Measurements from ENCODE around the gene HK1.

Gene HK1

GRCh38 chr10:69402386-69402785 lies 124.1 kb downstream of the HK1 start:
- ATAC-seq: no peak
- TF ChIP-seq PPARA (CRISPR knock-in tag; IDR thresholded peaks at IDR 0.05; ENCODE audit: borderline replicate concordance) (no peak), POU6F1 (CRISPR knock-in tag; IDR thresholded peaks at IDR 0.05; ENCODE audit: borderline replicate concordance, low read depth) (no peak), OSR1 (CRISPR knock-in tag; IDR thresholded peaks at IDR 0.05) (no peak), ZFP30 (CRISPR knock-in tag; IDR thresholded peaks at IDR 0.05) (no peak)
- TF ChIP-seq, protein P1, sequence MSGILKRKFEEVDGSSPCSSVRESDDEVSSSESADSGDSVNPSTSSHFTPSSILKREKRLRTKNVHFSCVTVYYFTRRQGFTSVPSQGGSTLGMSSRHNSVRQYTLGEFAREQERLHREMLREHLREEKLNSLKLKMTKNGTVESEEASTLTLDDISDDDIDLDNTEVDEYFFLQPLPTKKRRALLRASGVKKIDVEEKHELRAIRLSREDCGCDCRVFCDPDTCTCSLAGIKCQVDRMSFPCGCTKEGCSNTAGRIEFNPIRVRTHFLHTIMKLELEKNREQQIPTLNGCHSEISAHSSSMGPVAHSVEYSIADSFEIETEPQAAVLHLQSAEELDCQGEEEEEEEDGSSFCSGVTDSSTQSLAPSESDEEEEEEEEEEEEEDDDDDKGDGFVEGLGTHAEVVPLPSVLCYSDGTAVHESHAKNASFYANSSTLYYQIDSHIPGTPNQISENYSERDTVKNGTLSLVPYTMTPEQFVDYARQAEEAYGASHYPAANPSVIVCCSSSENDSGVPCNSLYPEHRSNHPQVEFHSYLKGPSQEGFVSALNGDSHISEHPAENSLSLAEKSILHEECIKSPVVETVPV (CRISPR knock-in tag; IDR thresholded peaks at IDR 0.05): no peak

DNA sequence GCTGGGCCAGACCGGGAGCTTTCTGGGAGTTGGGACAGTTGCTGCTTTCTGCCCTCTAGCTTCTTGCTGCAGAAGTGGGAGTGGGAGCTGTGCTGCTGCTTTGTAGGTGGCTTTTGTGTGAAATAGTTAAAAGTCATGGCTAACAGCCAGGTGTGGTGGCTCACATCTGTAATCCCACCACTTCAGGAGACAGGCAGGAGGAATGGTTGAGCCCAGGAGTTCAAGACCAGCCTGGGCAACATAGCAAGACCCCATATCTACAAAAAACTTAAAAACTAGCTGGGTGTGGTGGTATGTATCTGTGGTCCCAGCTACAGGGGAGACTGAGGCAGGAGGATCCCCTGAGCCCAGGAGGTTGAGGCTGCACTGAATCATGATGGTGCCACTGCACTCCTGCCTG lies 124.8 kb downstream of the HK1 start:
- no peak for ATAC-seq
- TF ChIP-seq SNAI2 (CRISPR knock-in tag; IDR thresholded peaks at IDR 0.05) (no peak), ISL1 (CRISPR knock-in tag; IDR thresholded peaks at IDR 0.05) (no peak), TCF4 (CRISPR knock-in tag; IDR thresholded peaks at IDR 0.05; ENCODE audit: borderline replicate concordance) (no peak), TSHZ2 (CRISPR knock-in tag; IDR thresholded peaks at IDR 0.05) (no peak), ZNF70 (CRISPR knock-in tag; IDR thresholded peaks at IDR 0.05) (no peak), RARB (CRISPR knock-in tag; IDR thresholded peaks at IDR 0.05) (no peak)
- TF ChIP-seq, protein P1 (CRISPR knock-in tag; IDR thresholded peaks at IDR 0.05): no peak
- TF ChIP-seq, protein P2, sequence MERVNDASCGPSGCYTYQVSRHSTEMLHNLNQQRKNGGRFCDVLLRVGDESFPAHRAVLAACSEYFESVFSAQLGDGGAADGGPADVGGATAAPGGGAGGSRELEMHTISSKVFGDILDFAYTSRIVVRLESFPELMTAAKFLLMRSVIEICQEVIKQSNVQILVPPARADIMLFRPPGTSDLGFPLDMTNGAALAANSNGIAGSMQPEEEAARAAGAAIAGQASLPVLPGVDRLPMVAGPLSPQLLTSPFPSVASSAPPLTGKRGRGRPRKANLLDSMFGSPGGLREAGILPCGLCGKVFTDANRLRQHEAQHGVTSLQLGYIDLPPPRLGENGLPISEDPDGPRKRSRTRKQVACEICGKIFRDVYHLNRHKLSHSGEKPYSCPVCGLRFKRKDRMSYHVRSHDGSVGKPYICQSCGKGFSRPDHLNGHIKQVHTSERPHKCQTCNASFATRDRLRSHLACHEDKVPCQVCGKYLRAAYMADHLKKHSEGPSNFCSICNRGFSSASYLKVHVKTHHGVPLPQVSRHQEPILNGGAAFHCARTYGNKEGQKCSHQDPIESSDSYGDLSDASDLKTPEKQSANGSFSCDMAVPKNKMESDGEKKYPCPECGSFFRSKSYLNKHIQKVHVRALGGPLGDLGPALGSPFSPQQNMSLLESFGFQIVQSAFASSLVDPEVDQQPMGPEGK (CRISPR knock-in tag; IDR thresholded peaks at IDR 0.05; ENCODE audit: borderline replicate concordance): no peak

DNA sequence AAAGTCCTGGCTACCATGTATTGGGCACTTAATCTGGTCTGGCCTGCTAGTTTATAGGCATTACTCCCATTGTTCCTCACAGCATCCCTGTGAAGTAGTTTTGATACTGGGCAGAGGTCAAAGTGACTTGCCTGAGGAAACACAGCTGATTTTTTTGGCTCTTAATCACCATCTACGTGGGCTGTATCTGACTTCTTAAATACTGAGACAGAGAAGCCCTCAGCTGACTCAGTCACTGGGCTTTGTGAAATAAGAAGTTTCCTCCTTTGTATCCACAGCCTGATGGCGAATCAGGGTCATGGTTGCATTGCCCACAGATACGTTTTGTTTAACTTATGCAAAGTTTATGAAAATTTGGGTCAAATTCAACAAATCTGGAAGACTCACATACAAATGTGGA lies 125.2 kb downstream of the HK1 start:
- ATAC-seq: no peak
- TF ChIP-seq, protein P1 (CRISPR knock-in tag; IDR thresholded peaks at IDR 0.05): no peak
- TF ChIP-seq RARB (CRISPR knock-in tag; IDR thresholded peaks at IDR 0.05) (no peak), ESRRG (CRISPR knock-in tag; IDR thresholded peaks at IDR 0.05) (no peak), PPARA (CRISPR knock-in tag; IDR thresholded peaks at IDR 0.05; ENCODE audit: borderline replicate concordance) (no peak), CSDC2 (CRISPR knock-in tag; IDR thresholded peaks at IDR 0.05) (no peak), ARNTL (CRISPR knock-in tag; IDR thresholded peaks at IDR 0.05; ENCODE audit: borderline replicate concordance, low read depth) (no peak), TCF4 (CRISPR knock-in tag; IDR thresholded peaks at IDR 0.05; ENCODE audit: borderline replicate concordance) (no peak), TOX (CRISPR knock-in tag; IDR thresholded peaks at IDR 0.05; ENCODE audit: borderline replicate concordance) (no peak), ZNF70 (CRISPR knock-in tag; IDR thresholded peaks at IDR 0.05) (no peak), POU6F1 (CRISPR knock-in tag; IDR thresholded peaks at IDR 0.05; ENCODE audit: borderline replicate concordance, low read depth) (no peak), ISL1 (CRISPR knock-in tag; IDR thresholded peaks at IDR 0.05) (no peak), GLIS3 (CRISPR knock-in tag; IDR thresholded peaks at IDR 0.05) (no peak), SNAI2 (CRISPR knock-in tag; IDR thresholded peaks at IDR 0.05) (no peak), ZNF8 (CRISPR knock-in tag; IDR thresholded peaks at IDR 0.05) (no peak), ZC3H10 (CRISPR knock-in tag; IDR thresholded peaks at IDR 0.05) (no peak), ZFP30 (CRISPR knock-in tag; IDR thresholded peaks at IDR 0.05) (no peak), ZNF565 (CRISPR knock-in tag; conservative IDR thresholded peaks at IDR 0.05; ENCODE audit: low read depth) (no peak), ZFP3 (CRISPR knock-in tag; IDR thresholded peaks at IDR 0.05) (no peak)
